OCI-LY7 (cell line): ENCODE results near the gene PAGR1.

Experiments
- CTCF ChIP-seq: fragments of 200-600 bp; sonication (generic); conservative IDR thresholded peaks from 2 replicates; pipeline ENCODE4 v1.5.1; 2014; ENCODE audit warnings: mild to moderate bottlenecking, antibody characterized with exemption, low read length, moderate library complexity, mixed read lengths
- EZH2phosphoT487 ChIP-seq: fragments of 200-600 bp; sonication (generic); IDR thresholded peaks from 2 replicates; pipeline ENCODE4 v1.6.1; 2018; ENCODE audit warnings: low read depth, borderline replicate concordance, mild to moderate bottlenecking, mixed run types, antibody characterized with exemption, low read length, moderate library complexity, mixed read lengths

GRCh38 chr16:29857133-29857760 is 41.3 kb downstream of the PAGR1 start:
- TF ChIP-seq CTCF: no peak
- TF ChIP-seq EZH2phosphoT487: no peak
